Kidney tubule cell (primary cell): ENCODE measurements around the gene EML2.
"Not testable (repeated sequence)": the region's sequence is repeated elsewhere in the genome, so short reads cannot be mapped to it uniquely, and the experiment has no call there.

Source experiments
- DNase-seq: peaks from one replicate; pipeline ENCODE4 v3.0.0-alpha.2; 2018; ENCODE audit warnings: low spot score

The EML2 gene

GRCh38 chr19:45638930-45639729 lies at the start of gene EML2:
TSS of gene EML2 (minus strand) at chr19:45639397. CDS start at chr19:45639376, 21 bp downstream.
- peak; percentile 26 for DNase-seq

GRCh38 chr19:45687599-45687998 lies 48.4 kb upstream of the EML2 start:
- no peak for DNase-seq

GRCh38 chr19:45685045-45685444 lies 45.8 kb upstream of the EML2 start:
- not testable (repeated sequence) for DNase-seq

GRCh38 chr19:45682908-45683307 lies 43.7 kb upstream of the EML2 start:
- no peak for DNase-seq

GRCh38 chr19:45682117-45682516 lies 42.9 kb upstream of the EML2 start:
- no peak for DNase-seq

- peak; percentile 89 for DNase-seq
Measured at GRCh38 chr19:45681391-45682015, 42.3 kb upstream of the EML2 start.

- peak; percentile 94 for DNase-seq
Measured at GRCh38 chr19:45677351-45678230, 38.4 kb upstream of the EML2 start.

- peak; percentile 10 for DNase-seq
Measured at GRCh38 chr19:45676851-45677263, 37.7 kb upstream of the EML2 start.

GRCh38 chr19:45674946-45675345 lies 35.7 kb upstream of the EML2 start:
- no peak for DNase-seq

- peak; percentile 85 for DNase-seq
Measured at GRCh38 chr19:45670670-45671453, 31.7 kb upstream of the EML2 start.

GRCh38 chr19:45668342-45668871 lies 29.2 kb upstream of the EML2 start:
- DNase-seq = no peak

GRCh38 chr19:45667620-45668341 lies 28.6 kb upstream of the EML2 start, which contains the start of gene GIPR:
TSS of gene GIPR (plus strand) at chr19:45668221. CDS start at chr19:45669521, 1,300 bp downstream.
- peak; percentile 91 for DNase-seq

GRCh38 chr19:45664575-45664974 lies 25.4 kb upstream of the EML2 start:
- DNase-seq = no peak

GRCh38 chr19:45663800-45664199 lies 24.6 kb upstream of the EML2 start:
- DNase-seq = no peak

- DNase-seq = no peak
Measured at GRCh38 chr19:45660636-45661035, 21.4 kb upstream of the EML2 start.

GRCh38 chr19:45659096-45659729 lies 20.0 kb upstream of the EML2 start:
- DNase-seq = no peak

- no peak for DNase-seq
Measured at GRCh38 chr19:45657520-45658167, 18.4 kb upstream of the EML2 start.

- DNase-seq = no peak
Measured at GRCh38 chr19:45655073-45655472, 15.9 kb upstream of the EML2 start.

- no peak for DNase-seq
Measured at GRCh38 chr19:45653634-45654033, 14.4 kb upstream of the EML2 start.

- no peak for DNase-seq
Measured at GRCh38 chr19:45650722-45651121, 11.5 kb upstream of the EML2 start.
